H1 (cell line): Measurements from ENCODE around the gene SS18.

Experiments
- ASH2L ChIP-seq: fragments of 200-600, 300-600 bp; sonication (generic); IDR thresholded peaks from one replicate; pipeline ENCODE4 v1.7.1; 2017; ENCODE audit warnings: low read length
- CEBPB ChIP-seq: IDR thresholded peaks from 2 replicates; pipeline ENCODE4 v1.6.1; 2012; ENCODE audit warnings: low read depth, low read length
- CHD2 ChIP-seq: IDR thresholded peaks from 2 replicates; pipeline ENCODE4 v1.6.1; 2012; ENCODE audit warnings: low read length, improper control_type of control experiment
- CTCF ChIP-seq, 3 experiments: IDR thresholded peaks; 1 replicate in 2 of 3; 2 replicates in 1 of 3; pipeline versions ENCODE4 v1.5.1 to v1.6.1; 2011; ENCODE audit warnings: low read length in 3 of 3, mild to moderate bottlenecking in 3 of 3, inconsistent platforms in 2 of 3, low read depth in 1 of 3, moderate library complexity in 1 of 3; ENCODE audit not compliant: insufficient read depth in 1 of 3; ENCODE audit errors: control extremely low read depth in 1 of 3
- FOSL1 ChIP-seq: IDR thresholded peaks from 2 replicates; pipeline ENCODE4 v1.6.1; 2011; ENCODE audit warnings: mild to moderate bottlenecking, low read depth, low read length, moderate library complexity; ENCODE audit not compliant: insufficient read depth
- HDAC2 ChIP-seq, 2 experiments: fragments of 300-600 bp in 1 of 2; sonication (generic) in 1 of 2; IDR thresholded peaks; 2 replicates each; pipeline ENCODE4 v1.6.1; 2011 to 2012; ENCODE audit warnings: low read depth in 2 of 2, low read length in 2 of 2, mild to moderate bottlenecking in 2 of 2, moderate library complexity in 2 of 2, borderline replicate concordance in 1 of 2, inconsistent platforms in 1 of 2
- JUND ChIP-seq: IDR thresholded peaks from 2 replicates; pipeline ENCODE4 v1.6.1; 2011; ENCODE audit warnings: mild to moderate bottlenecking, improper control_type of control experiment, low read length
- POLR2A ChIP-seq, 2 experiments: IDR thresholded peaks; 1 replicate in 1 of 2; 2 replicates in 1 of 2; pipeline ENCODE4 v1.6.1; 2011; ENCODE audit warnings: low read depth in 2 of 2, low read length in 2 of 2, mild to moderate bottlenecking in 2 of 2; ENCODE audit errors: control extremely low read depth in 1 of 2
- POLR2AphosphoS5 ChIP-seq: IDR thresholded peaks from 2 replicates; pipeline ENCODE4 v1.6.1; 2011; ENCODE audit warnings: low read depth, low read length
- SP4 ChIP-seq: IDR thresholded peaks from 2 replicates; pipeline ENCODE4 v1.6.1; 2012; ENCODE audit warnings: low read length, inconsistent platforms
- TAF1 ChIP-seq: IDR thresholded peaks from 2 replicates; pipeline ENCODE4 v1.6.1; 2011; ENCODE audit warnings: mild to moderate bottlenecking, low read depth, low read length

DNA sequence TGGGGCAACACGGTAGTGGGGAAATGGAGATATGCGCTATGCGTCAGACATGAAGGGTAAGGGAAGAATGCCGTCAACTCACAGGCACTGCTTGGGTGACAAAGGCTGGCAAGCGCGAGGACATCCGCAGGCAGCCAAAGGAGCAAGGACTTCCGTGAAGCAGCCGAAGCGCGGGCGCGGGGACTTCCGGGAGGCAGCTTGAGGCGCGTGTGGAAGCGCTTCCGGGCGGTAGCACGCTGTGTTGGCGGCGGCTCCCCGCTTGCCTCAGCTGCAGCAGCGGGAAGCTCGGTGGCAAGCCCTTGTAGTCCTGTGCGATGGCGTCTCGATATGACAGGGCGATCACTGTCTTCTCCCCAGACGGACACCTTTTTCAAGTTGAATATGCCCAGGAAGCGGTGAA, 43.2 kb upstream of the SS18 start, which contains the start of gene PSMA8:
- no peak for TF ChIP-seq FOSL1
- no peak for TF ChIP-seq CTCF (IDR thresholded peaks at IDR 0.05; ENCODE audit: control extremely low read depth in 1 of 3, insufficient read depth in 1 of 3, low read depth in 1 of 3, low read length in 3 of 3)
- TF ChIP-seq POLR2A (IDR thresholded peaks at IDR 0.05; ENCODE audit: control extremely low read depth in 1 of 2, low read depth in 2 of 2, low read length in 2 of 2): no peak
- TF ChIP-seq JUND: no peak
- TF ChIP-seq HDAC2 (IDR thresholded peaks at IDR 0.05; ENCODE audit: borderline replicate concordance in 1 of 2, low read depth in 2 of 2, low read length in 2 of 2): no peak
- TF ChIP-seq POLR2AphosphoS5: no peak
- no peak for TF ChIP-seq ASH2L
- no peak for TF ChIP-seq CHD2
- TF ChIP-seq SP4: no peak
- no peak for TF ChIP-seq CEBPB
- TF ChIP-seq TAF1: no peak
